GM19397 (cell line): ENCODE data around the gene EFCAB6.

Source experiments
- ATAC-seq: cut with Tn5 transposase; IDR thresholded peaks from one replicate; pipeline ENCODE4 v1.9.1; 2021; ENCODE audit warnings: mild to moderate bottlenecking, moderate library complexity; ENCODE audit not compliant: unreplicated experiment

The EFCAB6 gene

DNA sequence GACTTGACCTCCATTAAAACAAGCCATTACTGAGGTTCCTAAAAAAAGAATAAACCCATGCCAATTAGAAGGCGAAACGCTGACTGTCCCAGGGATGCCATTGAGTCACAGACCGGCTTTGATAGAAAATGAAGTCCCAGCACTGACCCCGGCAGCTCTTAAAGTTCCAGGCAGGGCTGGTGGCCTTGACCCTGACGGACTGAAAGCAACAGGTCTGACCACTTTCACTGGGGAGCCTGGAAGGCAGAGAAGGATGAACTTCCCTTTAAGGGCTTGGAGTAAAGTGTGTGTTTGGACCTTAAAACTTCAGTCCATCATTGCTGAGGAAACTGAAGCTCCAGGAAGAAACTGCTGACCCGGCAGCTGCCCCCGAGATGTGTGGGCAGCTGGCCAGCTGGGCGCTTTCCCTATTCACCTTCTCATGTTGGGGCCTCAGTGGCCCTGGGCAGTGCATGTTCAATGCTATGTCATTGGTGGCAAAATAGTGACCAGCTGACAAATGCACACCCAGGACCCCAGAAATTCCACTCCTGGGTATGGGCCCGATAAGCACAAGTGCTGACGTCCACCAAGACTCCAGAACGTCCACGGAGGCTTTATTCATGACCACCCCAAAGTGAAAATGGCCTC lies 18.9 kb upstream of the EFCAB6 start:
- no peak for ATAC-seq

GRCh38 chr22:43829904-43830851 lies 18.1 kb upstream of the EFCAB6 start:
- no peak for ATAC-seq

- no peak for ATAC-seq
Measured at GRCh38 chr22:43828998-43829782, 17.1 kb upstream of the EFCAB6 start.

GRCh38 chr22:43828725-43828997 lies 16.6 kb upstream of the EFCAB6 start:
- ATAC-seq: no peak

DNA sequence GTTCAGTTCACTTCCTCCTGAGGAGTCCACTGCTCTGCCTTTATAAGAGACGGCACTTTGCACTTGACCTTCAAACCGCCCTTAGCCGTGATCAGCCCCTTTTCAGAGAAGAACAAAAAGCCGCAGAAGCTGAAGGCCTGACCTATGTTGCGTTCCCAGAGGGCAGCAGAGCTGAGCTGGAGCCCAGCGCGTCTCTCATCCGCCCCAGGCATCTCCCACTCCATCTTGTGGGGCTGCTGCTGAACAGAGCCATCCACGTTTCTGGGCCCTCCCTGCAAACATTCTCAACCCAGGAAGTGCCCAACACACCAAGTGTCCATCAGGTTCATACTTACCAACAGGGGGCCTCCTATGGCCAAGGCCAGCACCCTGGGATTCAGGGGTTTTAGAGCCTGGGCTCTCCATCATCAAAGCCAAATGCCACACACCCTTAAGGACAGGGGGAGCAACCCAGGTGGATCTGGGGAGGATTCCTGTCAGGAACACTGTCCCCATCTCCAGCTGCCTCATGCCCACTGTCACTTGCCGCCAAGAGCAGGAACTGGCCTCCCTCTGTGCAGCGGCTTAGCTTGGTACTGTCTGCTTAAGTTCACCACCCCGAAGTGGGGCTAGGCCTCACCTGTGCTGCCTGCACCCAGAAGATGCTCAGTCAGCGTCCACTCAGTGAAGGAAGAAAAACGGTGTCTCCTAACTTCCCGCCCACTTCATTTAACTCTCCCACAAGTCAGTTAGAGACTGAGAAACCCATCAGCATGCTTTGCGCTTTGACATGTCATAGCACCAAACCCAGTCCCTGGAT lies 16.0 kb upstream of the EFCAB6 start:
- no peak for ATAC-seq

DNA sequence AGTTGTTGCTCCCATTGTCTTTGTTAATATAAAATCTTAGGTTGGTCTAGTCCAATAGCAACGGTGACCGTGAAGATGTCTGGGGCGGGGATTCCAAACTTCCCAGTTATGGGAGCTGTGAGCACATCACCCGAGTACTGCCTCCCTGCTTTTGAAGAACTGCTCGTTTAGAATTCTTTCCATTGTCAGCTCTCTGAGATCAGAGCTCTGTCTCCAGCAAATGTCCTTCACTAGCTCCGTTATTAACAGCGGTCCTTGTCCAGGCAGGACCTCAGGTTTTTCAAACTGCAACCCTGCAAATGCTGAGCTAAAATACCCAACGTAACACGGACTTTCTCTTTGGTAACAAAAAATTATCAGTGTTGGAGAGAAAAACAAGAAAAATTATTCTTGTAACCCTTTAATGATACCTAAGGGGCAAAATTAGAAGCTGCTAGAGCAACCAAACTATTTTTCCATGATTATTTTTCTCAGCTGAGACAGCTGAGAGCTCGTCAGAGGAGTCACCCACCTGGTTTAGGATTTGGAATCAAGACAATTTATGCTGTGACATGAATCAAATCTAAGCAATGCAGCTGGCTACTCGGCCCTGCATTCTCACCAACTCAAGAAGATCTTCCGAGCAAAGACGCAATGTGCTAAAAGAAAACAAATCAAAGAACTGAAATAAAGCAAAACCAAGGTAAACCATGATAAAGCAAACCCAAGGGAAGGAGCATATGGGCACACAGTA lies 15.1 kb upstream of the EFCAB6 start:
- no peak for ATAC-seq

- ATAC-seq: no peak
Measured at GRCh38 chr22:43826142-43827002, 14.3 kb upstream of the EFCAB6 start.

GRCh38 chr22:43825651-43826050 lies 13.5 kb upstream of the EFCAB6 start:
- no peak for ATAC-seq

- ATAC-seq: no peak
Measured at GRCh38 chr22:43824724-43825420, 12.8 kb upstream of the EFCAB6 start.

GRCh38 chr22:43823911-43824665 lies 12.0 kb upstream of the EFCAB6 start:
- ATAC-seq: no peak

DNA sequence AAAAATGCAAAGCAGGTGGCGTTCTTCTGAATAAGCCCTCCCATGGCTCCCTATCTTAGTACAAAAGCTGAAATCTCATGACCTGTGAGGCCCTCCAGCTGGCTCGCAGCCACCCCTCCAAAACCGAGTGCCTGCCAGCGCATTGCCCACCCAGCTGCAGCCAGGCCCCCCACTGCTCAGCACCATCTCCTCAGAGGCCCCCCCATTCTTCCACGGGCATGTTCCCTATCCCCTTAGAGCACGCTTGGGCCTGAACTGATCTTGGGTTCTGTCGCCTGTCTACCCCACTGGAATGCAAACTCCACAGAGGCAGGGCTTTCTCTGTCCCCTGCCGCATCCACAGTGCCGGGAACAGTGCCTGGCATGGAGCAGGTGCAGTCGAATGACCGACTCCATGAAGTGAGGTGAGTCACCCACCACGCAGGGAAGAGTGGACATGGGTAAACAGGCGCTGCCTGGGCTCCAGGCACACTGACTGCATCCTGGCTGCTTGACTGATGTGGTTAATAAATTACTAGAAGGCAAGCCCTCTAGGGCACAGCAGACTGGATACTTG lies 11.3 kb upstream of the EFCAB6 start:
- ATAC-seq: no peak

GRCh38 chr22:43821606-43822425 lies 9.7 kb upstream of the EFCAB6 start:
- ATAC-seq: no peak

GRCh38 chr22:43820651-43821305 lies 8.7 kb upstream of the EFCAB6 start:
- ATAC-seq: no peak

DNA sequence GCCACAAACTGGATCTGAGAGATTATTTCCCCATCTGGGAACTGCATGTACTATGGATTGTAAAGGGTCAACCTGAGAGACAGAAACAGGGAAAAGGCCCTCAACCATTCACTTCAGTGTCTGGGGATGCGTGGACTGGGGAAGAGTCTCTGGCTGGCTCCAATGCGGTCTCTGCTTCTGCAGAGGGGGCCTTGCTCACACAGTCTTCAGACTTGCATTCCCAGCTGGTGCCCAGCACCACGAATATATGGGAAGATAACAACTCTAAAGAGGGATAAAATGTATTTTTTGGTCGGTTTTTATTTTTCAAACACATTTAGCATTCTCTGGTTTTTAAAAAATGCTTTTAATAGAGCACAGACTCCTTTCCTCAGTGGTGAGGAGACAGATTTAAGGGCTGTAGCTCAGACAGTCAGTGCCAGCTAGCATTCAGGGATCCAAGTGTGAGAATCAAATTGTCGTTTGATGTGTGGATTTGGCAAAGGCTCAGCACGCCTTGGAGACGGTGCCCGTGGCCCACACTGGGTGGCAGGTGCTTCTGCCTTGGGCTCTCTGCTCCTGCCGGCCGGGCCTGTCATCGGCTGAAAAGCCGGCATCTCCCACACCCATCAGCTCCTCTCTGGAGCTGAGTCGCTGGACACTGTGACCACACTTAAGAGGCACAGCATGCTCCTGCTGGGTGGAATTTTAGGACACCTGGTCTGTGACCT lies 8.0 kb upstream of the EFCAB6 start:
- no peak for ATAC-seq

DNA sequence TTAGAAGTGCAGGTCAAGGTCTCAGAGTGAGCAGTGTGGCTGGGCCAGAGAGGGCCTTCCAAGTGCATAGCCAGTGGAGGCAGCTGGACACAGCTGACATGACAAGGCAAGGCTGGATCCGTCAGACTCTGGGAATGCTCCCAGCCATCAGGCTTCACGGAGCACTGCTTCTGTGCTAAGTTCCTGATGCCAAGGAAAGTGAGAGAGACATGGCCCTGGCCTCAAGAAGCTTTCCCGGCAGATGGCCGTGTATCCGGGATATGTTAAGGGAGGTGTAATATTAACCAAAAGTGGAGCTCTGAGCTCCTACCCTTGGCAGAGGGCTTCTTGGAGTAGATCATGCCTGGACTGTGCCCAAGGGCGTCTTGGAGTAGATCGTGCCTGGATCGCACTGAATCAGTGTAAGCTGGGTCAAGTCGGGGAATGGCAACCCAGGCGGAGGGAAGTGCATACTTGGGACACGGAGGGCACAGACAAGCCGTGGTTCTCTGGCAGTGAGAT lies 7.4 kb upstream of the EFCAB6 start:
- no peak for ATAC-seq
